ENCODE measurements around the gene SLC25A23. TPM values are rescaled to one million over a fixed set of nuclear protein-coding genes. Genes with fewer than 3 reads are reported as not detected.

SLC25A23 gene
- total and polyA plus RNA-seq, 2 of the 8 experiments (the other 6 are each of a cell fraction or from before 2014, with no cell fraction given) = 18.0 to 48.1 TPM

DNA sequence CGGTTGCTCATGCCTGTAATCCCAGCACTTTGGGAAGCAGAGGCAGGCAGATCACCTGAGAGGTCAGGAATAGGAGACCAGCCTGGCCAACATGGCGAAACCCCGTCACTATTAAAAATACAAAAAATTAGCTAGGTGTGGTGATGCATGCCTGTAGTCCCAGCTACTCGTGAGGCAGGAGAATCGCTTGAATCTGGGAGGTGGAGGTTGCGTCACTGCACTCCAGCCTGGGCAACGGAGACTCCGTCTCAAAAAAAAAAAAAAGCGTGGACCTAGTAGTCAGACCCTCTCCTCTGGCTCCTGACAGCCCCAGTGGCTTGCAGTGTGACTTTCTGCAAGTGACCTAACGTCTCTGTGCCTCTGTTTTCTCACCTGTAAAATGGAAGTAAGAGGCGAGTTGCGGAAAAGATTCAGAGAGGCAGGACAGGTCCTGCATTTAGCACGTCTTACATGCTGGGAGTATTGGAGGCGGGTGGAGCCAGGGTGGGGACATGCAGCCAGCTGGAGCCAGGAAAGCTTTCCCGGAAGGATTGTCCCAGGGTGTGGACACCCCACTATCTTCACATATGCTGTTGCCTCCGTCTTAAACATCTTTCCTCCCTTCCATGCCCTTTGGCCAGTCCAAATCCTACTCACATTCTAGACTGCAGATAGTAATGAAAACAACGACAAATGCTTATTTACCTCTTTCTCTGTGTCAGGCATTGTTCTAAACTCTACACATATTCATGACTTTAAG, 39.6 kb upstream of the SLC25A23 start (continued):
- TF ChIP-seq, protein P1, sequence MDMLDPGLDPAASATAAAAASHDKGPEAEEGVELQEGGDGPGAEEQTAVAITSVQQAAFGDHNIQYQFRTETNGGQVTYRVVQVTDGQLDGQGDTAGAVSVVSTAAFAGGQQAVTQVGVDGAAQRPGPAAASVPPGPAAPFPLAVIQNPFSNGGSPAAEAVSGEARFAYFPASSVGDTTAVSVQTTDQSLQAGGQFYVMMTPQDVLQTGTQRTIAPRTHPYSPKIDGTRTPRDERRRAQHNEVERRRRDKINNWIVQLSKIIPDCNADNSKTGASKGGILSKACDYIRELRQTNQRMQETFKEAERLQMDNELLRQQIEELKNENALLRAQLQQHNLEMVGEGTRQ (IDR thresholded peaks at IDR 0.05; ENCODE audit: low read length) = no peak
- TF ChIP-seq HDAC6 (IDR thresholded peaks at IDR 0.05; ENCODE audit: low read depth, low read length) = no peak
- no peak for TF ChIP-seq CREB1 (IDR thresholded peaks at IDR 0.05)
- no peak for TF ChIP-seq RAD21 (IDR thresholded peaks at IDR 0.05 in 1 of 2, conservative IDR thresholded peaks at IDR 0.05 in 1 of 2; ENCODE audit: low read depth in 2 of 2, low read length in 2 of 2)
- TF ChIP-seq BRCA1 (IDR thresholded peaks at IDR 0.05; ENCODE audit: low read depth, low read length) = no peak
- TF ChIP-seq POU5F1 (IDR thresholded peaks at IDR 0.05; ENCODE audit: low read depth, low read length) = no peak
- TF ChIP-seq CEBPB (IDR thresholded peaks at IDR 0.05; ENCODE audit: low read depth, low read length) = no peak
- no peak for TF ChIP-seq TAF7 (optimal IDR thresholded peaks at IDR 0.05; ENCODE audit: borderline replicate concordance, low read depth, low read length)
- no peak for TF ChIP-seq SUZ12 (IDR thresholded peaks at IDR 0.05; ENCODE audit: low read length)
